ENCODE data around the gene CDC42BPB. TPM values are rescaled to one million over a fixed set of nuclear protein-coding genes. Genes with fewer than 3 reads are reported as not detected.

The CDC42BPB gene
- polyA plus RNA-seq, 1 of the 3 experiments (the other 2 are of a cell fraction) = 61.6 TPM

DNA sequence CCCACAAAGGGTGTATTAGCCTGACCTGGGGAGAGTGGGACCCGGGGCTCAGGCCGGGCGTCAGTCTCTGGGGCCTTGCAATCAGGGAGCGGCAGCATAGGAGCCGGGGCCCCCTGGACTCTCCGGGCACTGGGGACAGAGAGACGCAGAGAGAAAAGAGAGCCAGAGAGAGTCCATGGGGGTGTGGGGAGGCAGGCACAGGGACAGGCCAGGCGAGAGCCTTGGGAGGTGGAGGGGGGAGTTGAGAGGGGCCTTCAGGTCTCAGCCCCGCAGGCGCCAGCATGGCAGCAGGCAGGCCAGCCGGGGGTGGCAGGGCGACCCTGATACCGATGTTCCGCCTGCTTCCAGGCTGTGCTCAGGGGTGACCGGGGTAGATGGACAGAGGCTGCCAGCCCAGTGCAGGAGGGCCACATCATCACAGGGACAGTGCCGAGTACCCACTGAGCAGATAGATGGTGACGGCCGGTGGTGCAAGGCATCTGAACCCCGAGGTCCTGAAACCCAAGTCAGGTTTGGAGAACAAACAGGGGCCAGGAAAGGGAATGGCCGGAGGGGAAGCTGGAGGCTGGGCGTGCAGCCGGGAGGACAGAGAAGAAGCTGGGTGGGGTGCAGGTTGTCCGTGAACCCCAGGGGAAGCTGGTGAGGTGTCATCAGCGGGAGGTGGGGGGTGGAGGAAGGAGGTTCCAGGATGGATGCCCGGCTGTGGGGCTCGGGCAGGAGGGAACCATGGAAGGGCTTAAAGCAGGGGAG lies 40.1 kb upstream of the CDC42BPB start:
- ChIA-PET POLR2A (no interaction called here), CTCF (interaction anchor here (0.8 to 3.6 kb wide), 5 partner anchors 8 to 403 kb away, joined by 3 to 46 read pairs (median 7); no protein-coding TSS in a partner anchor)
- no peak overlapping the region for H2AFZ ChIP-seq (ENCODE audit: low read depth)
- H3K27me3 ChIP-seq (ENCODE audit: insufficient read depth) = peaks cover 2% of the 10 kb centered on the region
- H3F3A ChIP-seq (replicated peaks; ENCODE audit: insufficient read depth) = peaks cover 4% of the 10 kb centered on the region
- H3K4me1 ChIP-seq (ENCODE audit: control insufficient read depth in 1 of 2, insufficient read depth in 2 of 2, low read depth in 1 of 2, low read length in 1 of 2) = no peaks in the 10 kb centered on the region
- no peaks in the 10 kb centered on the region for H3K9me3 ChIP-seq
- no peak overlapping the region for H3K4me3 ChIP-seq (ENCODE audit: low read depth in 2 of 2, low read length in 1 of 2)
- H3K36me3 ChIP-seq (replicated peaks in 1 of 2; ENCODE audit: control insufficient read depth in 1 of 2, insufficient read depth in 2 of 2, low read length in 1 of 2) = no peaks in the 10 kb centered on the region
- 79% methylated on average over 22 of the region's 26 CpGs for WGBS (ENCODE audit: low lambda C conversion rate)
- H3K27ac ChIP-seq (ENCODE audit: low read depth in 2 of 2, low read length in 1 of 2) = no peak overlapping the region
- H3K4me2 ChIP-seq = no peak overlapping the region
- no peaks in the 10 kb centered on the region for H4K20me1 ChIP-seq (ENCODE audit: insufficient read depth)
- H3K79me2 ChIP-seq (ENCODE audit: insufficient read depth) = no peaks in the 10 kb centered on the region
- TF ChIP-seq, protein P1, sequence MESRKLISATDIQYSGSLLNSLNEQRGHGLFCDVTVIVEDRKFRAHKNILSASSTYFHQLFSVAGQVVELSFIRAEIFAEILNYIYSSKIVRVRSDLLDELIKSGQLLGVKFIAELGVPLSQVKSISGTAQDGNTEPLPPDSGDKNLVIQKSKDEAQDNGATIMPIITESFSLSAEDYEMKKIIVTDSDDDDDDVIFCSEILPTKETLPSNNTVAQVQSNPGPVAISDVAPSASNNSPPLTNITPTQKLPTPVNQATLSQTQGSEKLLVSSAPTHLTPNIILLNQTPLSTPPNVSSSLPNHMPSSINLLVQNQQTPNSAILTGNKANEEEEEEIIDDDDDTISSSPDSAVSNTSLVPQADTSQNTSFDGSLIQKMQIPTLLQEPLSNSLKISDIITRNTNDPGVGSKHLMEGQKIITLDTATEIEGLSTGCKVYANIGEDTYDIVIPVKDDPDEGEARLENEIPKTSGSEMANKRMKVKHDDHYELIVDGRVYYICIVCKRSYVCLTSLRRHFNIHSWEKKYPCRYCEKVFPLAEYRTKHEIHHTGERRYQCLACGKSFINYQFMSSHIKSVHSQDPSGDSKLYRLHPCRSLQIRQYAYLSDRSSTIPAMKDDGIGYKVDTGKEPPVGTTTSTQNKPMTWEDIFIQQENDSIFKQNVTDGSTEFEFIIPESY (IDR thresholded peaks at IDR 0.05; ENCODE audit: borderline replicate concordance, low read depth) = no peak
- no peak for TF ChIP-seq SMC3 (IDR thresholded peaks at IDR 0.05; ENCODE audit: low read depth, low read length)
- no peak for DNase-seq
- no peaks in the 10 kb centered on the region for H3K9me2 ChIP-seq
- no peak overlapping the region for H3K9ac ChIP-seq

DNA sequence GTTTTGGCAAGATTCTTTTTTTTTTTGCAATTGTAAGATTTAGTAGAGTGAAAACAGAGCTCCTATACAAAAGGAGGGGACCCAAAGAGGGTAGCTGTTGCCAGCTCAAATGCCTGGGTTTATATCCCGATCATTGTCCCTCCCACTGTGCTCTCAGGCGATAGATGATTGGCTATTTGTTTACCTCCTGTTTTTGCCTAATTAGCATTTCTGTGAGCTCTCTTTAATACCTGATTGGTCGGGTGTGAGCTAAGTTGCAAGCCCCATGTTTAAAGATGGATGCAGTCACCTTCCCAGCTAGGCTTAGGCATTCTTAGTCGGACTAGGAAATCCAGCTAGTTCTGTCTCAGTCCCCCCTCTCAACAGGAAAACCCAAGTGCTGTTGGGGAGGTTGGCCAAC lies 39.0 kb upstream of the CDC42BPB start:
- Histone ChIP-seq H3K36me3 (replicated peaks in 1 of 2; ENCODE audit: control insufficient read depth in 1 of 2, insufficient read depth in 2 of 2, low read length in 1 of 2) (no peaks in the 10 kb centered on the region), H3K27me3 (ENCODE audit: insufficient read depth) (no peaks in the 10 kb centered on the region), H3K9me3 (no peaks in the 10 kb centered on the region), H3K4me3 (ENCODE audit: low read depth in 2 of 2, low read length in 1 of 2) (no peak overlapping the region), H3K9ac (no peak overlapping the region), H3K4me1 (ENCODE audit: control insufficient read depth in 1 of 2, insufficient read depth in 2 of 2, low read depth in 1 of 2, low read length in 1 of 2) (no peaks in the 10 kb centered on the region; a peak in 1 of 4 replicates), H3K9me2 (no peaks in the 10 kb centered on the region), H3F3A (replicated peaks; ENCODE audit: insufficient read depth) (peaks cover 4% of the 10 kb centered on the region), H4K20me1 (ENCODE audit: insufficient read depth) (no peaks in the 10 kb centered on the region), H3K79me2 (ENCODE audit: insufficient read depth) (no peaks in the 10 kb centered on the region), H3K4me2 (no peak overlapping the region), H2AFZ (ENCODE audit: low read depth) (no peak overlapping the region), H3K27ac (ENCODE audit: low read depth in 2 of 2, low read length in 1 of 2) (no peak overlapping the region)
- TF ChIP-seq SMC3 (IDR thresholded peaks at IDR 0.05; ENCODE audit: low read depth, low read length) = no peak
- TF ChIP-seq YY1 (IDR thresholded peaks at IDR 0.05; ENCODE audit: low read depth) = no peak
- no peak for TF ChIP-seq EP300 (IDR thresholded peaks at IDR 0.05; ENCODE audit: borderline replicate concordance in 1 of 2, low read depth in 1 of 2, low read length in 1 of 2)
- WGBS (ENCODE audit: low lambda C conversion rate) = 70% methylated on average over 4 of the region's 4 CpGs
- CTCF ChIA-PET = interaction anchor here (1.0 to 3.6 kb wide), 4 partner anchors 9 to 402 kb away, joined by 3 to 46 read pairs (median 8); no protein-coding TSS in a partner anchor
- POLR2A ChIA-PET = no interaction called here
- no peak for DNase-seq

DNA sequence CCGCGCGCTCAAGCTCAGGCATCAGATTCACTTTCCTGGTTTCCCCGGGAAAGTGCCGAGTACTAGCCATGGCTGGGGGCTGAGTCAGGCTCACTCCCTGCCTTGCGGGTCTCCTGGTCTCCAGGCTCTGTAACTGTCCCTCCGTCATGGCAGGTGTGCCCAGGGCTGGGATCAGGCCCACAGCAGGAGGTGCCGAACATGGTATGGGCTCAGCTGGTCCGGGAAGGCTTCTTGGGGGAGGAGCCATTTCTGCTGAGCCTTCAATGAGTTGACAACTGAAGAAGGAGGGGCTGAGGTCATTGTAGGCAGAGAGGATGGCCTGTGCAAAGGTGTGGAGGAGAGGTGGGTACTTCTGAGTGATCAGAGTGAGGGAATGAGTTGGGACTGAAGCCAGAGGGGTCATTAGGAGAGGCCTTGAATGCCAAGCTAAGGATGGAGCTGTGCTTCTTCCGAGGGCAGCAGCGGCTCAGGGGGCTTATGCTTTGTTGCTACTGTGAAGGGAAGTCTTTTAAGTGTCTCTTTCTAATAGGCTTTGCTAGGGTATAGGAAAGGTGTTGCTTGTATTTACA lies 37.9 kb upstream of the CDC42BPB start:
- H3K9me2 ChIP-seq = no peaks in the 10 kb centered on the region
- H3K27me3 ChIP-seq (ENCODE audit: insufficient read depth) = no peaks in the 10 kb centered on the region
- peaks cover 4% of the 10 kb centered on the region for H3F3A ChIP-seq (replicated peaks; ENCODE audit: insufficient read depth)
- H3K4me2 ChIP-seq = no peak overlapping the region
- no peak for DNase-seq
- H3K9me3 ChIP-seq = no peaks in the 10 kb centered on the region
- POLR2A ChIA-PET = no interaction called here
- no peak overlapping the region for H3K4me3 ChIP-seq (ENCODE audit: low read depth in 2 of 2, low read length in 1 of 2)
- H4K20me1 ChIP-seq (ENCODE audit: insufficient read depth) = no peaks in the 10 kb centered on the region
- no peak overlapping the region for H2AFZ ChIP-seq (ENCODE audit: low read depth)
- WGBS (ENCODE audit: low lambda C conversion rate) = 85% methylated on average over 11 of the region's 11 CpGs
- H3K4me1 ChIP-seq (ENCODE audit: control insufficient read depth in 1 of 2, insufficient read depth in 2 of 2, low read depth in 1 of 2, low read length in 1 of 2) = peaks cover 0 to 4% of the 10 kb centered on the region in 2 experiments; a peak in 1 of 4 replicates
- no peak overlapping the region for H3K9ac ChIP-seq
- H3K79me2 ChIP-seq (ENCODE audit: insufficient read depth) = no peaks in the 10 kb centered on the region
- H3K27ac ChIP-seq (ENCODE audit: low read depth in 2 of 2, low read length in 1 of 2) = no peak overlapping the region
- no peaks in the 10 kb centered on the region for H3K36me3 ChIP-seq (replicated peaks in 1 of 2; ENCODE audit: control insufficient read depth in 1 of 2, insufficient read depth in 2 of 2, low read length in 1 of 2)
- CTCF ChIA-PET = interaction anchor here (0.7 to 3.6 kb wide), 6 partner anchors 10 to 198 kb away, joined by 3 to 46 read pairs (median 4); no protein-coding TSS in a partner anchor
- TF ChIP-seq FOXJ3 (CRISPR knock-in tag; IDR thresholded peaks at IDR 0.05) = no peak
- TF ChIP-seq MXI1 (IDR thresholded peaks at IDR 0.05; ENCODE audit: low read depth, low read length) = no peak
- TF ChIP-seq, protein P2, sequence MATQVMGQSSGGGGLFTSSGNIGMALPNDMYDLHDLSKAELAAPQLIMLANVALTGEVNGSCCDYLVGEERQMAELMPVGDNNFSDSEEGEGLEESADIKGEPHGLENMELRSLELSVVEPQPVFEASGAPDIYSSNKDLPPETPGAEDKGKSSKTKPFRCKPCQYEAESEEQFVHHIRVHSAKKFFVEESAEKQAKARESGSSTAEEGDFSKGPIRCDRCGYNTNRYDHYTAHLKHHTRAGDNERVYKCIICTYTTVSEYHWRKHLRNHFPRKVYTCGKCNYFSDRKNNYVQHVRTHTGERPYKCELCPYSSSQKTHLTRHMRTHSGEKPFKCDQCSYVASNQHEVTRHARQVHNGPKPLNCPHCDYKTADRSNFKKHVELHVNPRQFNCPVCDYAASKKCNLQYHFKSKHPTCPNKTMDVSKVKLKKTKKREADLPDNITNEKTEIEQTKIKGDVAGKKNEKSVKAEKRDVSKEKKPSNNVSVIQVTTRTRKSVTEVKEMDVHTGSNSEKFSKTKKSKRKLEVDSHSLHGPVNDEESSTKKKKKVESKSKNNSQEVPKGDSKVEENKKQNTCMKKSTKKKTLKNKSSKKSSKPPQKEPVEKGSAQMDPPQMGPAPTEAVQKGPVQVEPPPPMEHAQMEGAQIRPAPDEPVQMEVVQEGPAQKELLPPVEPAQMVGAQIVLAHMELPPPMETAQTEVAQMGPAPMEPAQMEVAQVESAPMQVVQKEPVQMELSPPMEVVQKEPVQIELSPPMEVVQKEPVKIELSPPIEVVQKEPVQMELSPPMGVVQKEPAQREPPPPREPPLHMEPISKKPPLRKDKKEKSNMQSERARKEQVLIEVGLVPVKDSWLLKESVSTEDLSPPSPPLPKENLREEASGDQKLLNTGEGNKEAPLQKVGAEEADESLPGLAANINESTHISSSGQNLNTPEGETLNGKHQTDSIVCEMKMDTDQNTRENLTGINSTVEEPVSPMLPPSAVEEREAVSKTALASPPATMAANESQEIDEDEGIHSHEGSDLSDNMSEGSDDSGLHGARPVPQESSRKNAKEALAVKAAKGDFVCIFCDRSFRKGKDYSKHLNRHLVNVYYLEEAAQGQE (IDR thresholded peaks at IDR 0.05; ENCODE audit: low read depth, low read length) = no peak
- no peak for TF ChIP-seq EZH2phosphoT487 (IDR thresholded peaks at IDR 0.05; ENCODE audit: borderline replicate concordance, low read depth)
- no peak for TF ChIP-seq FOXM1 (IDR thresholded peaks at IDR 0.05; ENCODE audit: low read depth)
- TF ChIP-seq TAF1 (IDR thresholded peaks at IDR 0.05; ENCODE audit: borderline replicate concordance, low read depth, low read length) = no peak
- no peak for TF ChIP-seq CHD2 (IDR thresholded peaks at IDR 0.05; ENCODE audit: low read length, partially characterized antibody)
- TF ChIP-seq RAD21 (IDR thresholded peaks at IDR 0.05; ENCODE audit: low read length) = no peak
- no peak for TF ChIP-seq ELF1 (IDR thresholded peaks at IDR 0.05)
